LNCaP clone FGC (cell line): Measurements from ENCODE around the gene NLRP6.
A peak's percentile ranks its signal among the peaks of the same experiment; 100 is the strongest.

Experiments used
- DNase-seq: peaks from one replicate; pipeline ENCODE4 v3.0.0-alpha.2; 2011; ENCODE audit warnings: low read depth
- H3K4me3 ChIP-seq: 2 replicates; pipeline ENCODE4 v1.5.1; 2011; ENCODE audit warnings: mild to moderate bottlenecking, low read depth, low read length, control low read depth
- CTCF ChIP-seq: IDR thresholded peaks from 2 replicates; pipeline ENCODE4 v1.5.1; 2012; ENCODE audit warnings: mild to moderate bottlenecking; ENCODE audit not compliant: control insufficient read depth, insufficient read depth; ENCODE audit errors: extremely low read depth

NLRP6 gene

GRCh38 chr11:287821-288477 lies 9.7 kb downstream of the NLRP6 start:
- TF ChIP-seq CTCF = no peak
- DNase-seq = no peak
- peak overlapping the region; percentile 50 for H3K4me3 ChIP-seq

- peak within 1 kb of the TSS; percentile 50 for H3K4me3 ChIP-seq
- DNase-seq = no peak
- TF ChIP-seq CTCF = no peak
Measured at GRCh38 chr11:288478-289397, 10.5 kb downstream of the NLRP6 start, which contains the start of gene PGGHG. Gene PGGHG, plus strand, starts transcription at chr11:289126. Its CDS starts 691 bp downstream, at chr11:289817.

GRCh38 chr11:289398-289711 lies 11.1 kb downstream of the NLRP6 start:
- peak overlapping the region; percentile 50 for H3K4me3 ChIP-seq
- no peak for TF ChIP-seq CTCF
- no peak for DNase-seq

- no peak for DNase-seq
- no peak for TF ChIP-seq CTCF
- H3K4me3 ChIP-seq = peak overlapping the region; percentile 50
Measured at GRCh38 chr11:289712-290620, 11.8 kb downstream of the NLRP6 start.

- H3K4me3 ChIP-seq = no peak overlapping the region
- no peak for DNase-seq
- no peak for TF ChIP-seq CTCF
Measured at GRCh38 chr11:290621-291231, 12.5 kb downstream of the NLRP6 start.

- no peak overlapping the region for H3K4me3 ChIP-seq
- no peak for DNase-seq
- TF ChIP-seq CTCF = no peak
Measured at GRCh38 chr11:291281-292210, 13.3 kb downstream of the NLRP6 start.
